Immature natural killer cell (primary cell): ENCODE results near the gene LARP7. TPM values are rescaled to one million over a fixed set of nuclear protein-coding genes. Genes with fewer than 3 reads are reported as not detected.
"Not testable (repeated sequence)": the region's sequence is repeated elsewhere in the genome, so short reads cannot be mapped to it uniquely, and the experiment has no call there.

ENCODE experiments used
- DNase-seq, 3 donors: peaks; one replicate each; pipeline ENCODE4 v3.0.0; 2022; ENCODE audit warnings: mixed read lengths in 1 of 3
- H3K27ac Mint-ChIP-seq, 6 donors: one replicate each; pipeline ENCODE4 v1.8.0; 2020; ENCODE audit warnings: mixed read lengths in 6 of 6, mild to moderate bottlenecking in 5 of 6, inconsistent platforms in 4 of 6, moderate library complexity in 3 of 6
- H3K27me3 Mint-ChIP-seq, 3 donors: one replicate each; pipeline ENCODE4 v1.8.0; 2020 to 2021; ENCODE audit warnings: low read depth in 3 of 3, mild to moderate bottlenecking in 3 of 3, mixed read lengths in 3 of 3, moderate library complexity in 3 of 3, inconsistent platforms in 1 of 3
- H3K36me3 Mint-ChIP-seq, 3 donors: one replicate each; pipeline ENCODE4 v1.8.0; 2020; ENCODE audit warnings: mixed read lengths in 3 of 3, inconsistent platforms in 2 of 3, mild to moderate bottlenecking in 2 of 3
- H3K4me1 Mint-ChIP-seq, 2 donors: one replicate each; pipeline ENCODE4 v1.8.0; 2020; ENCODE audit warnings: inconsistent platforms in 2 of 2, mild to moderate bottlenecking in 2 of 2, mixed read lengths in 2 of 2, moderate library complexity in 1 of 2
- H3K4me3 Mint-ChIP-seq, 5 donors: one replicate each; pipeline ENCODE4 v1.8.0; 2020; ENCODE audit warnings: mild to moderate bottlenecking in 5 of 5, mixed read lengths in 5 of 5, inconsistent platforms in 3 of 5, moderate library complexity in 3 of 5
- H3K9me3 Mint-ChIP-seq, 6 donors: one replicate each; pipeline ENCODE4 v1.8.0; 2020; ENCODE audit warnings: mild to moderate bottlenecking in 6 of 6, mixed read lengths in 6 of 6, inconsistent platforms in 4 of 6, moderate library complexity in 3 of 6
- polyA plus RNA-seq, 3 donors: library from polyadenylated mRNA; unstranded; fragments of 300-500 nt; fragmentation: Illumina TruSeq; gene quantifications; one replicate each; pipeline ENCODE4 v1.2.3, GENCODE V29; 2021

LARP7 gene
- polyA plus RNA-seq, 3 donors from 2014 or later: 21.8 to 47.9 (median 29.2) TPM

DNA sequence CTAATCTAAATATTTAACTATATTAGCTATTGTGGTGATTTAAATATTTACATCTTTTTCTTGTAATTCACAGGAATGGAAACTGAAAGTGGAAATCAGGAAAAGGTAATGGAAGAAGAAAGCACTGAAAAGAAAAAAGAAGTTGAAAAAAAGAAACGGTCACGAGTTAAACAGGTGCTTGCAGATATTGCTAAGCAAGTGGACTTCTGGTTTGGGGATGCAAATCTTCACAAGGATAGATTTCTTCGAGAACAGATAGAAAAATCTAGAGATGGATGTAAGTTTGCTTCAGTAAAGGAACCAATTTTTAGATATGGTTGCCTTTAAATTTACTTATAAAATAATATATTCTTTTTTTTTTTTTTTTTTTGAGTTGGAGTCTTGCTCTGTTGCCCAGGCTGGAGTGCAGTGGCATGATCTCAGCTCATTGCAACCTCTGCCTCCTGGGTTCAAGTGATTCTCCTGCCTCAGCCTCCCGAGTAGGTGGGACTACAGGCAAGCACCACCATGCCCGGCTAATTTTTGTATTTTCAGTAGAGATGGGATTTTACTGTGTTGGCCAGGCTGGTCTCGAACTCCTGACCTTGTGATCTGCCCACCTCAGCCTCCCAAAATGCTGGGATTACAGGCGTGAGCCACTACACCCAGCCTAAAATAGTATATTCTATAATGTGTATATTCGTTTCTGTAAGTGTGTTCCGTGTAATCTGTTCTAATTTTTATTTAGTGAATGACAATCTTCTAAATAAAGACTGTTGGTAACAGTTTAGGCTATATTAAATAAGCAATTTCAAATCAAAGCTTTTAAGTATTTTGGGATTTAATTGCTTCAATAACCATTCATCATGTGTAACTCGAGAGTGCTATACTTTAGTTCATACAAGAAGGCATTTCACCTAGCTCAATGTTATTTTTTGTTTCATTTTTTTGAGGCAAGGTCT lies 7.9 kb downstream of the LARP7 start:
- peaks cover 6 to 26% (median 16%) of the 10 kb centered on the region in 3 donors for H3K36me3 Mint-ChIP-seq
- H3K9me3 Mint-ChIP-seq, DNase-seq, H3K27ac Mint-ChIP-seq, H3K4me3 Mint-ChIP-seq, H3K27me3 Mint-ChIP-seq: not testable (repeated sequence)
- H3K4me1 Mint-ChIP-seq: peaks cover 9 to 29% of the 10 kb centered on the region in 2 donors

DNA sequence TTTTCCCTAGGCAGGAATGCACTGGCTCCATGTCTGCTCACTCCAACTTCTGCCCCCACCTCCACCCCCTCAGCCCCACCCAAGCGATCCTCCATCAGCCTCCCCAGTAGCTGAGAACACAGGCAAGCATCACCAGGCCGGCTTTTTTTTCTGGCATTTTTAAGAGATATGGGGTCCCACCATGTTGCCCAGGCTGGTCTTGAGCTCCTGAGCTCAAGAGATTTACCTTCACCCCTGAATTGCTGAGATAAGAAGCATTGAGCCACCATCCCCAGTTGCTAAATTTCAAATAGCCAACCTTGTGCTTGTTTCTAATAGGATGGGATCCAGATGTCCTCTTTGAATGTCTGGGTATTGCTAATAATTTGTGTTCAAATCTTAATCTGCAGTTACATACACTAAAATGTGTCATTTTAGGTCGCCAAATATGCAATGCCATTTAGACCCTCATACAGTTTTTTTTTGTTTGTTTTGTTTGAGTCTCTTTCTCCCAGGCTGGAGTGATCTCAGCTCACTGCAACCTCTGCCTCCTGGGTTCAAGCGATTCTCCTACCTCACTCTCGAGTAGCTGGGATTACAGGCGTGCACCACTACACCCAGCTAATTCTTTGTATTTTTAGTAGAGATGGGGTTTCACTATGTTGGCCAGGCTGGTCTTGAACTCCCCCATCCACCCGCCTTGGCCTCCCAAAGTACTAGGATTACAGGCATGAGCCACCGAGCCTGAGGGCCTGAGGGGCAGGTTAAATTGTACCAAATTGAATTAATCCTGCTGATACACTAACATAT lies 8.8 kb downstream of the LARP7 start:
- Mint-ChIP-seq H3K27me3 (no peaks in the 10 kb centered on the region), H3K4me3 (no peak overlapping the region), H3K9me3 (no peaks in the 10 kb centered on the region), H3K36me3 (peaks cover 9 to 28% (median 18%) of the 10 kb centered on the region in 3 donors), H3K4me1 (peaks cover 7 to 26% of the 10 kb centered on the region in 2 donors), H3K27ac (no peak overlapping the region)
- DNase-seq: no peak

DNA sequence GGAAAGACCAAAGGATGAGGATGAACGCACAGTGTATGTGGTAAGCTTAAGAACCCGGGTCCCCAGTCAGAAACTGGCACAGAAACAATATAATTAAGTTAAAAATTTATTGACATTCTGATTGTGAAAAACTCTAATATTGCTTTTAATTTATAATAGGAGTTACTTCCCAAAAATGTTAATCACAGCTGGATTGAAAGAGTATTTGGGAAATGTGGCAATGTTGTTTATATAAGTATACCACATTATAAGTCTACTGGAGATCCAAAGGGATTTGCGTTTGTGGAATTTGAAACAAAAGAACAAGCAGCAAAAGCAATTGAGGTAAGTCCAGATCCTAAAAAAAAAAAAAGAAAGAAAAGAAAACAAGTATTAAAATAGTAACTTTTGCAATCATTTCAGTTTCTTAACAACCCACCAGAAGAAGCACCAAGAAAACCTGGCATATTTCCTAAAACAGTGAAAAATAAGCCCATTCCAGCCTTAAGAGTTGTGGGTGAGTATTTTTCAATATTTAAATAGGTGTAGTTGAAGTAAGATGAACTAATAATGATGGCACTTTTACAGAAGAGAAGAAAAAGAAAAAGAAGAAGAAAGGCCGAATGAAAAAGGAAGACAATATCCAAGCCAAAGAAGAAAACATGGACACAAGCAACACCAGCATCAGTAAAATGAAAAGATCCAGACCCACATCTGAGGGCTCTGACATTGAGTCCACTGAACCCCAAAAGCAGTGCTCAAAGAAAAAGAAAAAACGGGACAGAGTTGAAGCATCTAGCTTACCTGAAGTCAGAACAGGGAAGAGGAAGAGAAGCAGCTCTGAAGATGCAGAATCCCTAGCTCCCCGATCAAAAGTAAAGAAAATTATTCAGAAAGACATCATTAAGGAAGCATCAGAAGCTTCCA lies 9.9 kb downstream of the LARP7 start:
- no peaks in the 10 kb centered on the region for H3K27me3 Mint-ChIP-seq
- H3K4me3 Mint-ChIP-seq: no peak overlapping the region
- no peaks in the 10 kb centered on the region for H3K9me3 Mint-ChIP-seq
- no peak for DNase-seq
- peaks cover 0 to 14% of the 10 kb centered on the region in 2 donors for H3K4me1 Mint-ChIP-seq
- peak overlapping the region in 1 of 6 donors; percentile 18 for H3K27ac Mint-ChIP-seq
- H3K36me3 Mint-ChIP-seq: peaks cover 9 to 26% (median 17%) of the 10 kb centered on the region in 3 donors

DNA sequence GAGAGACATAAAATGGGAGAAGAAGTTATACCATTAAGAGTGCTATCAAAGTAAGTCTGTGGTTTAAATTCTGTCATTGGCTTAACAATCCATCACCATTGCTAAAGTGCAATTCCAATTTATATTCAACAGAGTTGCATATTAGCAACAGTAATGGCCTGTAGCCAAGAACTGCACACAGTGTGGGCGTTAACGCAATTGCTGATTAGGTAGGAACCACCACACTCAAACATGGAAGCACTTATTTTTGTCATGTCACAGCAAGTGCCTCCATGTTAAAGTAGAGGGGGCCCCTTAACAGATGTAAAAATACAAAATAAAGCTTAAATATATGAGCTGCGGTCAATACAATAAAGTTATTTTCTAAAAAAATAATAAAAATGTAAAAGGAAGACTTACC lies 10.8 kb downstream of the LARP7 start:
- no peak for DNase-seq
- Mint-ChIP-seq H3K27ac (no peak overlapping the region), H3K9me3 (no peaks in the 10 kb centered on the region), H3K4me3 (no peak overlapping the region), H3K4me1 (peaks cover 0 to 5% of the 10 kb centered on the region in 2 donors), H3K36me3 (peaks cover 9 to 32% (median 21%) of the 10 kb centered on the region in 3 donors), H3K27me3 (no peaks in the 10 kb centered on the region)

DNA sequence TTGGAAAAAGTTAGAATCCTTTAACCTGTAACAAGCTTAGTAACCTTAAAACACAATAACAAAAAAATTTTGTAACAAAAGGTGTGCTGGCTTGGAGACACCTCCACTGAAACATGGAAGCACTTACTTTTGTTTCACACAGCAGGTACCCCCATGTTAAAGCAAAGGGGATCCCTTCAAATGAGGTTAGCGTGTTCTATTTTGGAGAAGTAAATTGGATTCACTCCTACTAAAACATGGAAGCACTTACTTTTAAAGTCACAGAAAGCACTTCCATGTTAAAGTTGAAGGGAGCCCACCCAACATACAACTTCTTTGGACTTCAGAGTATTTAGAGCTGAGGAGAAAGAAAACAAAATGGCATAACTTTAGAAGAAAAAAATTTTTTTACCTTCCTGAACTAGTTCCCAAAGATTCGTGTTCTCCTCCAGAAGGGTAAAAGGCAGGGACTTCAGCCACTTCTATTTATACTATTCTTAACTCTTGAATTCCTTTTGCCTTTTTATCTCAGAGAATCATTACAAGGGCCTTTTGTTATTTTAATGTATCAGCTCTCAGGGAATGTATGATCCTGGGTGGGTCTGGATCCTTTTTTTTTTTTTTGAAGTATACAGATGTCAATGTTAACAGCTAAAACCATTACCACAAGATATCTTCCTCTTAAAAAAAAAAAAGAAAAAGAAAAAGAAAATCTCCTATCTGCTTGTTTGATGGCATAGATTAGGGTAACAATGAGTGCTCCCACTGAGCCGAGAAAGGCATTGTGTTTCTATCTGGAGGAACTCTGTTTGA lies 11.5 kb downstream of the LARP7 start:
- no peak for DNase-seq
- H3K36me3 Mint-ChIP-seq: peaks cover 9 to 32% (median 21%) of the 10 kb centered on the region in 3 donors
- no peak overlapping the region for H3K4me3 Mint-ChIP-seq
- no peak overlapping the region for H3K27ac Mint-ChIP-seq
- no peaks in the 10 kb centered on the region for H3K4me1 Mint-ChIP-seq
- H3K9me3 Mint-ChIP-seq: no peaks in the 10 kb centered on the region
- H3K27me3 Mint-ChIP-seq: no peaks in the 10 kb centered on the region

DNA sequence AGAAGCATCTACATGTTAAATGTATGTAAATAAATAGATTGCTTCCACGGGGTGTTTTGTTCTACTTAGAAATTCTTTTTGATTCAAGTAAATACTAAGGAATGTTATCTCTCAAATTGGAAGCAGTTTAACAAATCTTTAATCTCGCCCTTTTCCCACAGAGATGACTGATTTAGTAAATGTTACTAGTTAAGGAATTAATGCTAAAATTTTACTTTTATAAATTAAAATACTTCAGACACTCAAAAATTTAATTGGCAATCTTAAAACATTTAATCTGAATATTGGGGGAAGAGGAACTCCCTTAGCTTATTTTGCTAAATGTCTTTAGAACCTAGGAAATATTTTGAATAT lies 12.1 kb downstream of the LARP7 start:
- Mint-ChIP-seq H3K4me3 (no peak overlapping the region), H3K27me3 (no peaks in the 10 kb centered on the region), H3K9me3 (no peaks in the 10 kb centered on the region), H3K36me3 (peaks cover 13 to 36% (median 25%) of the 10 kb centered on the region in 3 donors), H3K4me1 (no peaks in the 10 kb centered on the region), H3K27ac (no peak overlapping the region)
- no peak for DNase-seq

DNA sequence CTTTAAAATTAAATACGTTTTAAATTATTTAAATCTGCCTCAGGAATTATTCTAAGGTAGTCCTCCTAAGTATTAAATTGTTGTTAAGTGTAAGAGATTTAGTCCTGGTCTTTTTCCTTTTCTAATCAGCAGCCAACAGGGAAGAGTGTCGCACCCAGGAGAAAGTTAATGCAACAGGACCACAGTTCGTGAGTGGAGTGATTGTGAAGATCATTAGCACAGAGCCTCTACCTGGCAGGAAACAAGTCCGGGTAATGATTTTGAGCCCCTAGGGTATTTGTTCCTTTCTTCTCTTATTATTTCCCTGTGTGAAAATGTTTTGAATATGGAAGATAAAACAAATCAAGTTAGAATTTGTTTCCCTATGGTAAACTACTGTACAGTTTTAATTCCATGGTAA lies 13.4 kb downstream of the LARP7 start:
- H3K27me3 Mint-ChIP-seq: no peaks in the 10 kb centered on the region
- no peaks in the 10 kb centered on the region for H3K9me3 Mint-ChIP-seq
- H3K4me3 Mint-ChIP-seq: no peak overlapping the region
- no peaks in the 10 kb centered on the region for H3K4me1 Mint-ChIP-seq
- H3K27ac Mint-ChIP-seq: no peak overlapping the region
- DNase-seq: no peak
- H3K36me3 Mint-ChIP-seq: peaks cover 16 to 42% (median 30%) of the 10 kb centered on the region in 3 donors

DNA sequence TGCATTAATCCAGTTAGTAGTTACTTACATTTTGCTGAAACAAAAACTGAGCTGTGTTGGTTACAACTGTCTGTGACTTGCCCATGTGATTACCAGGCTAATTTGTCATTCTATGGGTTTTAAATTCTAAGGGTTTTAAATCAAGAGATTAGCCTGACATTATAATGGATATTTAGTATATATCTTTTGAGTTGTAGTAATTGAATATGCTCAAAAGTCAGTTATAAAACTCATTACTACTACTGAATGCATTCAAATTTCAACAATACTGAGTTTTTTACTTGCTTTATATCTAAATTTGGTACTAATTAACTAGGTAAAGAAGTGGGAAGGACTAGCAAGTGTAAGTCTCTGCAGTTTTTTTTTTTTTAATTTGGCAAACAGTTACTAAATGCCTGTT lies 14.7 kb downstream of the LARP7 start:
- no peak overlapping the region for H3K4me3 Mint-ChIP-seq
- H3K9me3 Mint-ChIP-seq: no peaks in the 10 kb centered on the region
- no peak for DNase-seq
- peaks cover 20 to 41% (median 33%) of the 10 kb centered on the region in 3 donors for H3K36me3 Mint-ChIP-seq
- no peaks in the 10 kb centered on the region for H3K4me1 Mint-ChIP-seq
- H3K27me3 Mint-ChIP-seq: no peaks in the 10 kb centered on the region
- H3K27ac Mint-ChIP-seq: no peak overlapping the region

DNA sequence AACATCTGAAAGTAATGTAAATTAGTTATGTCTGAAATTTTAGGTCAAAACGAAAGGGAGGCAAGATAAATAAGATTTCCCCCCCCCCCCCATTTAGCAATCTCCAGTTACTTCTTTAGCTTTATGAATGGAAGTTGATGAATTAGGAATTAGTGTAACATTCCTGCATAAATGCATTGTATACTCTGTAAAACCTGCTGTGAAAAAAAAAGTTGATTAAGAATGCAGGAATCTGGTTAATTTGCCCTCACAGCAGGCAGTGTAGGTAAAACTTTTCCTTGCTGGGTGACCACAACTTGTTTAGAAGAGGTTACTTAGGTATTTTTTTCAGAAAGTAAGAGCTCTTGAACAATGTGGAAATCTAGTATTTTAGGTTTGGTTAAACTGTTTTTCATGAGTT lies 15.3 kb downstream of the LARP7 start:
- Mint-ChIP-seq H3K9me3 (no peaks in the 10 kb centered on the region), H3K4me1 (no peaks in the 10 kb centered on the region), H3K36me3 (peaks cover 15 to 38% (median 29%) of the 10 kb centered on the region in 3 donors), H3K27me3 (no peaks in the 10 kb centered on the region), H3K27ac (no peak overlapping the region), H3K4me3 (no peak overlapping the region)
- DNase-seq: no peak

DNA sequence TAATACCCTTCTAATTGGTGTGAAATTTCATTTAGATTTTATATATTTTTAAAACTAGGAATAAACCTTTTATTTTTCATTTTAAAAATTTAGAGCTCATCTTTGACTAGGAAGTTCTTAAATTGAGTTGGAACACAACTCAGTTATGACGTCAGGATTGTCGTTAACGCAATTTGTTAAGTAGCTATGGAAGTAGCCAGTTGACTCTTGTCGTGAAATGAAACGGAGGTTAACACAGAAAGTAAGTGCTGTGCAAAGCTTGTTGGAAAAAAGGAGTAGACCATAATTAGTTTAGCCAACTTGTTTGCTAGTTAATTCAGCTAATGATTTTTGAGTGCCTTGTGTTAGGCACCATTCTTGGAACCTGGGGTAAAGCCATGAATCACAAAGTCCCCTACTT lies 18.3 kb downstream of the LARP7 start:
- Mint-ChIP-seq H3K36me3 (peaks cover 18 to 37% (median 30%) of the 10 kb centered on the region in 3 donors), H3K4me1 (no peaks in the 10 kb centered on the region), H3K27me3 (no peaks in the 10 kb centered on the region), H3K27ac (no peak overlapping the region), H3K9me3 (no peaks in the 10 kb centered on the region), H3K4me3 (no peak overlapping the region)
- no peak for DNase-seq

DNA sequence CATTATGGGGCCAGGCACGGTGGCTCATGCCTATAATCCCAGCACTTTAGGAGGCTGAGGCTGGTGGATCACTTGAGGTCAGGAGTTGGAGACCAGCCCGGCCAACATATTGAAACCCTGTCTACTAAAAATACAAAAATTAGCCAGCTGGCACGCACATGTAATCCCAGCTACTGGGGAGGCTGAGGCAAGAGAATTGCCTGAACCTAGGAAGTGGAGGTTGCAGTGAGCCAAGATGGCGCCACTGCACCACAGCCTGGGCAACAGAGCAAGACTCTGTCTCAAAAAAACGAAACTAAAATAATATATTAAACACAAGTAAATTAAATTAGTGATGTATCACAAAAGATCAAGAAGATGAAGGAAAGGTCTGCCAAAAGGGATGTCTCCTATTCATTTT lies 19.2 kb downstream of the LARP7 start:
- not testable (repeated sequence) for H3K9me3 Mint-ChIP-seq, DNase-seq, H3K27me3 Mint-ChIP-seq, H3K4me3 Mint-ChIP-seq, H3K4me1 Mint-ChIP-seq, H3K27ac Mint-ChIP-seq
- H3K36me3 Mint-ChIP-seq: peaks cover 16 to 35% (median 28%) of the 10 kb centered on the region in 3 donors

DNA sequence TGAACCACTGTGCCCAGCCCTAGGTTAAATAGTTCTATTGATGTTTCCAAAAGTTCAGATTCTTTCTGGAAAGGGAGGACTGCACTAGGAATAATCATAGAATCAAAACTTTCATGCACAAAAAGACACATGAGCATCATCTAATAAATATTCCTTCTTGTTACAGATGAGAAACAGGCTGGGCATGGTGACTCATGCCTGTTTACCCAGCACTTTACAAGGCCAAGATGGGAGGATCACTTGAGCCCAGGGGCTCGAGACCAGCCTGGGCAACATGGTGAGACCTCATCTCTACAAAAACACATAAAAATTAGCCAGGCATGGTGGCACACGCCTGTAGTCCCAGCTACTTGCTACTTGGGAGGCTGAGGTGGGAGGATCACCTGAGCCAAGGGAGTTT lies 27.7 kb downstream of the LARP7 start:
- H3K4me1 Mint-ChIP-seq: no peaks in the 10 kb centered on the region
- no peaks in the 10 kb centered on the region for H3K9me3 Mint-ChIP-seq
- no peak overlapping the region for H3K4me3 Mint-ChIP-seq
- peak overlapping the region in 1 of 6 donors; percentile 50 for H3K27ac Mint-ChIP-seq
- DNase-seq: no peak
- peaks cover 0 to 2% (median 0%) of the 10 kb centered on the region in 3 donors for H3K27me3 Mint-ChIP-seq
- peaks cover 7 to 8% (median 8%) of the 10 kb centered on the region in 3 donors for H3K36me3 Mint-ChIP-seq

DNA sequence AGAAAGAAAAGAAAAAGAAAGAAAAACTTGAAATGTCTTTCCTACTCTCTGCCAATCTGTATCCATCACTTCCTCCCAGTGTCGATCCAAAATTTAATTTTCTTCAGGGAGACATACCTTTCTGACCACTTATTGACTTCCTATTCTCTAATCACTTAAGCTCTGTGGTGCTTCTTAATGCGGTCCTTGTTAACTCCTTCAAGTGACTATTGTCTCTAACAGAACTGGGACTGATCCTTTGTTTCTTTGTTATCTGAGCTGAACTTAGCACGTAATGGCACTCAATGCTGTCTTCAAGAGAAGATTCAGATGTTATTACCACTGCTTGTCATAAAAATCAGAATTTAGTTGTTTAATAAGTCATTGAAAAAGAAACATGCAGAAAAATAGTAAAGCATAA lies 31.2 kb downstream of the LARP7 start:
- H3K27me3 Mint-ChIP-seq: peaks cover 0 to 2% (median 0%) of the 10 kb centered on the region in 3 donors
- no peaks in the 10 kb centered on the region for H3K9me3 Mint-ChIP-seq
- peaks cover 7 to 8% (median 8%) of the 10 kb centered on the region in 3 donors for H3K36me3 Mint-ChIP-seq
- no peak overlapping the region for H3K27ac Mint-ChIP-seq
- no peaks in the 10 kb centered on the region for H3K4me1 Mint-ChIP-seq
- H3K4me3 Mint-ChIP-seq: no peak overlapping the region
- no peak for DNase-seq
